ENCODE results near the gene C19orf33. TPM values are rescaled to one million over a fixed set of nuclear protein-coding genes. Genes with fewer than 3 reads are reported as not detected.
"Not testable (repeated sequence)": the region's sequence is repeated elsewhere in the genome, so short reads cannot be mapped to it uniquely, and the experiment has no call there.

The C19orf33 gene
- total and polyA plus RNA-seq, 4 experiments from 2014 or later, result not detected

DNA sequence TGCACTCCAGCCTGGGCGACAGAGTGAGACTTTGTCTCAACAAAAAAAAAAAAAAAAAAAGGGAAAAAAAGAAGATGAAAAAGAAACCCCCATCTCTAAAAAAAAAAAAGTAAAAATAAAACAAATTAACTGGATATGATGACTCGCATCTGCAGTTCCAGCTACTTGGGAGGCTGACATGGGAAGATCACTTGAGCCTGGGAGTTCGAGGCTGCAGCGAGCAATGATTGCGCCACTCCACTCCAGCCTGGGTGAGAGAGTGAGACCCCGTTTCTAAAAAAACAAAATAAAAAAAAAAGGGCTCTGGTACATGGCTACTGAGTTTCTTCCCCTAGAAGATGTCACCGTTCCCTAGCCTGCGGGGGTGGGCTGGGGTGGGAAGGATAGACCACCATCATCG, 29.2 kb downstream of the C19orf33 start:
- peaks cover 10 to 11% of the 10 kb centered on the region in 2 donors for H3K36me3 Mint-ChIP-seq
- intact Hi-C loops (cut with micrococcal nuclease), result loop anchor here (10.0 kb wide), 1 partner anchor 1018 kb away; no protein-coding TSS in a partner anchor
- ChIA-PET CTCF (ENCODE audit: partially characterized antibody) (interaction anchor here (0.7 to 7.8 kb wide), 3 partner anchors 14 to 554 kb away, joined by 3 to 73 read pairs (median 4); partner anchors contain the start of gene KCNK6), POLR2A (ENCODE audit: partially characterized antibody) (no interaction called here)
- H3K4me3 ChIP-seq (ENCODE audit: low read length in 2 of 2), result no peak overlapping the region
- H3K27ac ChIP-seq (ENCODE audit: low read depth, low read length), result no peak overlapping the region
- H3K9me3 ChIP-seq (ENCODE audit: control insufficient read depth in 1 of 2, low read length in 2 of 2), result no peaks in the 10 kb centered on the region
- H3K36me3 ChIP-seq (ENCODE audit: insufficient read depth, low read length), result no peaks in the 10 kb centered on the region
- peaks cover 7 to 20% (median 9%) of the 10 kb centered on the region in 4 donors for H3K4me1 Mint-ChIP-seq
- H3K27me3 Mint-ChIP-seq, result no peaks in the 10 kb centered on the region
- peaks cover 7% of the 10 kb centered on the region for H3K4me1 ChIP-seq (ENCODE audit: insufficient read depth, low read length)
- DNase-seq, result no peak
- peaks cover 0 to 2% (median 0%) of the 10 kb centered on the region in 8 donors for H3K9me3 Mint-ChIP-seq
- H3K27ac Mint-ChIP-seq, result no peak overlapping the region
- no peak overlapping the region for H3K4me3 Mint-ChIP-seq
- no peaks in the 10 kb centered on the region for H3K27me3 ChIP-seq (ENCODE audit: insufficient read depth, low read length)

DNA sequence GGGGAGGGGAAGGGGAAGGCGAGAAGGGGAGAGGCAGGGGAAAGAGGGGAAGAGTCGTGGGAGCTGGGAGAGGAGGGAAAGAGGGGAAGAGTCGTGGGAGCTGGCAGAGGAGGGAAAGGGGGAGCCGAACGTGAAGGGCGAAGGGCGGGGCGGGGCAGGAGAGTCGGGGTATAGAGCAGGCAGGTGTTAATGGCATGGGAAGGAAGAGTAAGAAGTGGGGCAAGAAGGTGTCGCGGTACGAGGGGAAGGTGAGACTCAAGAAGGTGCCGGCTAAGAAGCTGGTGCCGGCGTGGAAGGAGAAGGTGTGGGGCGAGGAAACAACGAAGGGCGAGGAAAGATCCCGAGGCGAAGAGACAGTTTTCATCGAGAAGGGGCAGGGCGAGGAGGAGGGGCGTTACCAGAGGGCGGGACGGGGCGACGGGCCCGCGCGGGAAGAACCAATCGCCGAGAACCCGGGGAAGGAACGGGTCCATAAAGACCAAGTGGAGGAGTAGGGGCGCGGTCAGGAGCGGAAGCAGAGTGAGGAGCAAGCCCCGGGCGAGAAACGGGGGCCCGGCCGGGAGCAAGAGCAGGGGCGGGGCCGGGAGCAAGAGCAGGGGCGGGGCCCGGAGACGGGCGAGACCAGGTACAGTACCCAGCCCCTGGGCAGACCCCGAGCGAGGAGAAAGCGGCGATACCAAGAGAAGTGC, 32.0 kb downstream of the C19orf33 start:
- peaks cover 0 to 2% (median 0%) of the 10 kb centered on the region in 8 donors for H3K9me3 Mint-ChIP-seq
- peak; percentile 93 to 97 (median 94) for DNase-seq
- ChIA-PET POLR2A (ENCODE audit: partially characterized antibody) (interaction anchor here (0.6 to 4.2 kb wide), 10 partner anchors 35 to 594 kb away, joined by 3 to 90 read pairs (median 4); partner anchors contain the start of genes FAM98C, GGN, PSMD8 and WDR87), CTCF (ENCODE audit: partially characterized antibody) (interaction anchor here (0.6 to 7.8 kb wide), 18 partner anchors 17 to 741 kb away, joined by 3 to 73 read pairs (median 4); partner anchors contain the start of genes FAM98C, PSMD8, SIPA1L3 and WDR87)
- no peaks in the 10 kb centered on the region for H3K36me3 ChIP-seq (ENCODE audit: insufficient read depth, low read length)
- peak overlapping the region; percentile 83 for H3K27ac ChIP-seq (ENCODE audit: low read depth, low read length)
- peaks cover 3 to 13% of the 10 kb centered on the region in 2 donors for H3K36me3 Mint-ChIP-seq
- H3K4me3 Mint-ChIP-seq, result peak overlapping the region; percentile 93 to 99 (median 96)
- intact Hi-C loops (cut with micrococcal nuclease), result loop anchor here (1.0 to 10.0 kb wide), 12 partner anchors 20 to 1021 kb away; partner anchors contain the start of genes ACTN4, FAM98C, PSMD8 and SIPA1L3
- H3K27me3 ChIP-seq (ENCODE audit: insufficient read depth, low read length), result no peaks in the 10 kb centered on the region
- no peaks in the 10 kb centered on the region for H3K9me3 ChIP-seq (ENCODE audit: control insufficient read depth in 1 of 2, low read length in 2 of 2)
- H3K27ac Mint-ChIP-seq, result peak overlapping the region; percentile 94 to 100 (median 99)
- H3K4me1 ChIP-seq (ENCODE audit: insufficient read depth, low read length), result peaks cover 7% of the 10 kb centered on the region
- peak overlapping the region; percentile 79 to 88 for H3K4me3 ChIP-seq (ENCODE audit: low read length in 2 of 2)
- no peaks in the 10 kb centered on the region for H3K27me3 Mint-ChIP-seq
- peaks cover 11 to 20% (median 16%) of the 10 kb centered on the region in 4 donors for H3K4me1 Mint-ChIP-seq

DNA sequence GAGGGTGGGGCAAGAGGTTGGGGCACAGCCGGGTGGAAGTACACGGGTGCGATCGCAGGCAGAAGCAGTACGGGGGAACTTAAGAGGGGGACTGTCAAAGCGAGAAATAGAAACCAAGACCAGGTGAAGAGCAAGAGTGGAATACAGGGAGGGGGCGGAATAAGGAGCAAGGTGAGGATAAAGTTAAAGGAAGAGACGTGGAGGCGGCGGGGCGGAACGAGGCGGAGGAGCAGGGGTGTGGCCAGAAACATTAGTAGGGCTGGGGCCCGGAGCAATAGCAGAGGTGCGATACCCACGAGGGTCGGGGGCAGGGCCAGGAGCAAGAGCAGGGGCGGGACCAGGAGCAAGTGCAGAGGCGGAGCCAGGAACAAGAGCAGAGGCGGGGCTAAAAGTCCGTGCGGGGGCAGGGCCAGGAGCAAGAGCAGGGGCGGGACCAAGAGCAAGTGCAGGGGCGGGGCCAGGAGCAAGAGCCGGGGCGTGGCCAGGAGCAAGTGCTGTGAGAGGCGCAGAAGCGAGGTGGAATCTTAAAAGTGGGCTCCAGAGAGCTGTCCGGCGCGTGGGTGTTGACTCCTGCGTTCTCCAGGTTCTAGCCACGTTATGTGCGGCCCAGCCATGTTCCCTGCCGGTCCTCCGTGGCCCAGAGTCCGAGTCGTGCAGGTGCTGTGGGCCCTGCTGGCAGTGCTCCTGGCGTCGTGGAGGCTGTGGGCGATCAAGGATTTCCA, 32.7 kb downstream of the C19orf33 start:
- H3K4me3 ChIP-seq (ENCODE audit: low read length in 2 of 2), result peak overlapping the region; percentile 79 to 88
- intact Hi-C loops (cut with micrococcal nuclease), result loop anchor here (1.0 to 10.0 kb wide), 7 partner anchors 38 to 1022 kb away; partner anchors contain the start of genes ACTN4, PSMD8 and SIPA1L3
- Mint-ChIP-seq H3K4me3 (peak overlapping the region; percentile 93 to 99 (median 96)), H3K4me1 (peaks cover 11 to 20% (median 16%) of the 10 kb centered on the region in 4 donors), H3K27me3 (no peaks in the 10 kb centered on the region), H3K9me3 (peaks cover 0 to 2% (median 0%) of the 10 kb centered on the region in 8 donors), H3K27ac (peak overlapping the region; percentile 94 to 100 (median 99)), H3K36me3 (peaks cover 5 to 13% of the 10 kb centered on the region in 2 donors)
- no peaks in the 10 kb centered on the region for H3K36me3 ChIP-seq (ENCODE audit: insufficient read depth, low read length)
- CTCF ChIA-PET (ENCODE audit: partially characterized antibody), result interaction anchor here (1.0 to 7.8 kb wide), 12 partner anchors 24 to 434 kb away, joined by 3 to 73 read pairs (median 6); partner anchors contain the start of genes FAM98C, PSMD8, SIPA1L3 and WDR87
- H3K27ac ChIP-seq (ENCODE audit: low read depth, low read length), result peak overlapping the region; percentile 83
- peak; percentile 94 to 96 (median 95) for DNase-seq
- POLR2A ChIA-PET (ENCODE audit: partially characterized antibody), result interaction anchor here (0.6 to 4.2 kb wide), 8 partner anchors 18 to 432 kb away, joined by 3 to 90 read pairs (median 4); partner anchors contain the start of genes EIF3K, FAM98C, GGN and PSMD8
- no peaks in the 10 kb centered on the region for H3K9me3 ChIP-seq (ENCODE audit: control insufficient read depth in 1 of 2, low read length in 2 of 2)
- H3K27me3 ChIP-seq (ENCODE audit: insufficient read depth, low read length), result no peaks in the 10 kb centered on the region
- peaks cover 7% of the 10 kb centered on the region for H3K4me1 ChIP-seq (ENCODE audit: insufficient read depth, low read length)

DNA sequence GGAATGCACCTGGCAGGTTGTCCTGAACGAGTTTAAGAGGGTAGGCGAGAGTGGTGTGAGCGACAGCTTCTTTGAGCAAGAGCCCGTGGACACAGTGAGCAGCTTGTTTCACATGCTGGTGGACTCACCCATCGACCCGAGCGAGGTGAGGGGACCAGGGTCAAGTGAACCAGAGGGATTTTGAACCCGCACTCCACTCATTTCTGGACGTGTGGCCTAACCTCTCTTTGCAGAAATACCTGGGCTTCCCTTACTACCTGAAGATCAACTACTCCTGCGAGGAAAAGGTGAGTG, 33.3 kb downstream of the C19orf33 start:
- Mint-ChIP-seq H3K4me3 (peak overlapping the region; percentile 93 to 99 (median 96)), H3K27me3 (no peaks in the 10 kb centered on the region), H3K9me3 (peaks cover 0 to 2% (median 0%) of the 10 kb centered on the region in 8 donors), H3K36me3 (peaks cover 5 to 13% of the 10 kb centered on the region in 2 donors), H3K4me1 (peaks cover 11 to 20% (median 16%) of the 10 kb centered on the region in 4 donors), H3K27ac (peak overlapping the region; percentile 94 to 100 (median 99))
- Histone ChIP-seq H3K9me3 (ENCODE audit: control insufficient read depth in 1 of 2, low read length in 2 of 2) (no peaks in the 10 kb centered on the region), H3K36me3 (ENCODE audit: insufficient read depth, low read length) (no peaks in the 10 kb centered on the region), H3K27me3 (ENCODE audit: insufficient read depth, low read length) (no peaks in the 10 kb centered on the region), H3K27ac (ENCODE audit: low read depth, low read length) (peak overlapping the region; percentile 83), H3K4me3 (ENCODE audit: low read length in 2 of 2) (peak overlapping the region; percentile 34 to 79), H3K4me1 (ENCODE audit: insufficient read depth, low read length) (peaks cover 7% of the 10 kb centered on the region)
- intact Hi-C loops (cut with micrococcal nuclease), result loop anchor here (5.0 to 10.0 kb wide), 3 partner anchors 195 to 1023 kb away; no protein-coding TSS in a partner anchor
- ChIA-PET CTCF (ENCODE audit: partially characterized antibody) (interaction anchor here (1.0 to 2.0 kb wide), 4 partner anchors 37 to 103 kb away, joined by 3 to 13 read pairs (median 6); partner anchors contain the start of genes FAM98C and PSMD8), POLR2A (ENCODE audit: partially characterized antibody) (interaction anchor here (0.8 to 4.2 kb wide), 4 partner anchors 18 to 281 kb away, joined by 3 to 90 read pairs (median 6); partner anchors contain the start of genes EIF3K, FAM98C and PSMD8)
- DNase-seq, result no peak

DNA sequence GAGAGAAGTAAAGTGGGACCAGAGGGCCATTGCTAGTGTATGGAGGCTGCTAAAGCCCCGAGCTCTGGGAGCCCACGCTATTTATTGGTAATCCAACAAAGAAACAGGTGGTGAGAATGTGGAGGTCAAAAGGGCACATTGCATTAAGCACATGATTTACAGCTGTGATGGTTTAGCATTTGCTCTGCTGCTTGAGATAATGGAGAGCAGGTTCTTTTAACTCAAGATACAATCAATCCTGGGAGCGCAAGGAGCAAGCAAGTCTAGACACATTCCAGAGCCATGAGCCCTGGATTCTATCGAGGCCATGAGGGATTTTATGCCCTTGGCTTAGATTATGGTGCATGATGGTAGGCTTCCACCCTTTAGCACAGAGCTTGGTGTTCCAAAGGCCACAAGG, 35.0 kb downstream of the C19orf33 start:
- Mint-ChIP-seq H3K4me3 (peak overlapping the region in 2 of 8 donors; percentile 30 to 63), H3K4me1 (peaks cover 11 to 20% (median 16%) of the 10 kb centered on the region in 4 donors), H3K36me3 (peaks cover 5 to 14% of the 10 kb centered on the region in 2 donors), H3K27ac (peak overlapping the region in 1 of 7 donors; percentile 46)
- CTCF ChIA-PET (ENCODE audit: partially characterized antibody), result interaction anchor here (2.0 kb wide), 1 partner anchor 96 kb away, joined by 13 read pairs; no protein-coding TSS in a partner anchor
- intact Hi-C loops (cut with micrococcal nuclease), result loop anchor here (5.0 to 10.0 kb wide), 3 partner anchors 197 to 1024 kb away; no protein-coding TSS in a partner anchor
- H3K27me3 ChIP-seq (ENCODE audit: insufficient read depth, low read length); H3K9me3 ChIP-seq (ENCODE audit: control insufficient read depth in 1 of 2, low read length in 2 of 2); H3K27me3 Mint-ChIP-seq; DNase-seq; H3K9me3 Mint-ChIP-seq; H3K27ac ChIP-seq (ENCODE audit: low read depth, low read length); H3K4me3 ChIP-seq (ENCODE audit: low read length in 2 of 2); H3K4me1 ChIP-seq (ENCODE audit: insufficient read depth, low read length); POLR2A ChIA-PET (ENCODE audit: partially characterized antibody); H3K36me3 ChIP-seq (ENCODE audit: insufficient read depth, low read length): not testable (repeated sequence)

DNA sequence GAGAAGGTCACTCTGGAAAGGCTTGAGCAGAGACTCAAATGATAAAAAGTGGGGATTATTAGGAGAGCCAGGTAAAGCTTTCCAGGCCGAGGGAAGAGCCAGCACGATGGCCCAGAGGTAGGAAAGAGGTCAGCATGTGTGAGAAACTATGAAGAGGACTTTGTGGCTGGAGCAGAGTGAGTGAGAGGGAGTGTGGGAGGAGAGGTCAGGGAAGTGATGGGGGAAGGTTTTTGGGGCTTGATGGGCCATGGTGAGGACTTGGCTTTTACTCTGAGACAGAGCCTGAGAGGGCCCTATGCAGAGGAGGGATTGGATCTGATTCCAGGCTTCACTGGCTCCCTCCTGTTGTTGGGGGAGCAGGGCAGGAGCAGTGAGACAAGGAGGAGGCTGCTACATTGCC, 36.9 kb downstream of the C19orf33 start:
- no peaks in the 10 kb centered on the region for H3K9me3 ChIP-seq (ENCODE audit: control insufficient read depth in 1 of 2, low read length in 2 of 2)
- Mint-ChIP-seq H3K9me3 (peaks cover 0 to 1% (median 0%) of the 10 kb centered on the region in 8 donors), H3K4me3 (no peak overlapping the region), H3K36me3 (peaks cover 7 to 12% of the 10 kb centered on the region in 2 donors), H3K4me1 (peaks cover 11 to 17% (median 15%) of the 10 kb centered on the region in 4 donors), H3K27me3 (no peaks in the 10 kb centered on the region), H3K27ac (peak overlapping the region in 2 of 7 donors; percentile 30 to 69)
- H3K36me3 ChIP-seq (ENCODE audit: insufficient read depth, low read length), result no peaks in the 10 kb centered on the region
- peaks cover 7% of the 10 kb centered on the region for H3K4me1 ChIP-seq (ENCODE audit: insufficient read depth, low read length)
- intact Hi-C loops (cut with micrococcal nuclease), result no loop called here
- no peaks in the 10 kb centered on the region for H3K27me3 ChIP-seq (ENCODE audit: insufficient read depth, low read length)
- no peak for DNase-seq
- no peak overlapping the region for H3K4me3 ChIP-seq (ENCODE audit: low read length in 2 of 2)
- H3K27ac ChIP-seq (ENCODE audit: low read depth, low read length), result no peak overlapping the region
- ChIA-PET CTCF (ENCODE audit: partially characterized antibody) (no interaction called here), POLR2A (ENCODE audit: partially characterized antibody) (no interaction called here)

All from CD4-positive, alpha-beta memory T cell (primary cell).